ENCODE results near the gene SPAG7.
A peak's percentile ranks its signal among the peaks of the same experiment; 100 is the strongest.

Gene SPAG7

GRCh38 chr17:4987767-4988567 lies 20.4 kb upstream of the SPAG7 start:
- TF ChIP-seq, protein P1, sequence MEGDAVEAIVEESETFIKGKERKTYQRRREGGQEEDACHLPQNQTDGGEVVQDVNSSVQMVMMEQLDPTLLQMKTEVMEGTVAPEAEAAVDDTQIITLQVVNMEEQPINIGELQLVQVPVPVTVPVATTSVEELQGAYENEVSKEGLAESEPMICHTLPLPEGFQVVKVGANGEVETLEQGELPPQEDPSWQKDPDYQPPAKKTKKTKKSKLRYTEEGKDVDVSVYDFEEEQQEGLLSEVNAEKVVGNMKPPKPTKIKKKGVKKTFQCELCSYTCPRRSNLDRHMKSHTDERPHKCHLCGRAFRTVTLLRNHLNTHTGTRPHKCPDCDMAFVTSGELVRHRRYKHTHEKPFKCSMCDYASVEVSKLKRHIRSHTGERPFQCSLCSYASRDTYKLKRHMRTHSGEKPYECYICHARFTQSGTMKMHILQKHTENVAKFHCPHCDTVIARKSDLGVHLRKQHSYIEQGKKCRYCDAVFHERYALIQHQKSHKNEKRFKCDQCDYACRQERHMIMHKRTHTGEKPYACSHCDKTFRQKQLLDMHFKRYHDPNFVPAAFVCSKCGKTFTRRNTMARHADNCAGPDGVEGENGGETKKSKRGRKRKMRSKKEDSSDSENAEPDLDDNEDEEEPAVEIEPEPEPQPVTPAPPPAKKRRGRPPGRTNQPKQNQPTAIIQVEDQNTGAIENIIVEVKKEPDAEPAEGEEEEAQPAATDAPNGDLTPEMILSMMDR (IDR thresholded peaks at IDR 0.05; ENCODE audit: insufficient read depth, low read depth, low read length, missing control alignments), result no peak
- no peak for DNase-seq (ENCODE audit: low read depth)
- peak overlapping the region; percentile 73 for H3K4me3 ChIP-seq (ENCODE audit: low read length)

DNA sequence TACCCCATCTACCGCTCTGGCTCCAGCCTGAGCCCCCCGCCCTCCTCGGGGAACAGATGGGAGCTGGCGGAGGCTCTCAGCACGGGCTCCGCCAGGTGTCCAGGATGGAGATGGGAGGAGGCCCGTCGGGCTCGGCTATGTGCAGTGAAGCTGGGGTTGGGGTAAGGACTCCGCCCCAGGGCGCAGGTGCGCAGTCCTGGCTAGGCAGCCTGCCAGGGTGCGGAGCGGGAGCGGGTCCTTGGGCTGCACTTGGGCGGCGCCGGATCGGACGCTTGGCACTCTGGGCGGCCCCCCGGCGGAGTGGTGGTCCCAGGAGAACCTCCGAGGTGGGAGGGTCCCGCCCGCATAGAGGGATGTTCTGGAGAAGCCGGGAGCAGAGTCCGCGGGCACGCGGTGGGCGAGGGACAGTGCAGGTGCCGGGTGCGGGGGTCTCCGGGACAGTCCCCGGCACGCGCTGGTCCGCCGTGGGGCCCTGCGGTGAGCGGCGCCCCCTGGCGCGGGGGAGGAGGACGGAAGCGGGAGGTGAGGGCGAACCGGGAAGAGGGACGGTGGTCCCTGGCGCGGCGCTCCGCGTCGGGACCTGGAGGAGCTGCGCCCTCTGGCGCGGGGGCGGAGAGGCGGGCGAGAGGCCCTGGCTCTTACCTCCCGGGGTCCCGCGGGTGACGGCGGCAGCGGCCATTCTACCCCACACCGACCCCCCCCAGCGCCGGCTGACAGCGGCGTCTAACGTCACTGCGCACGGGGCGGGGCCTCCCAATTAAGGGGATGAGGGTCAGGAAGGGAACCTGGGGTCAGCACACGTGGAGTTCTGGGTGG lies 19.5 kb upstream of the SPAG7 start, which contains the start of gene CAMTA2:
Gene CAMTA2 (minus strand): TSS at position 725 of the 816 bp plus-strand sequence. CDS start 1,453 bp downstream, outside the sequence.
- peak; percentile 64 for DNase-seq (ENCODE audit: low read depth)
- TF ChIP-seq, protein P1 (IDR thresholded peaks at IDR 0.05; ENCODE audit: insufficient read depth, low read depth, low read length, missing control alignments), result peak; percentile 28
- peak within 1 kb of the TSS; percentile 73 for H3K4me3 ChIP-seq (ENCODE audit: low read length)

DNA sequence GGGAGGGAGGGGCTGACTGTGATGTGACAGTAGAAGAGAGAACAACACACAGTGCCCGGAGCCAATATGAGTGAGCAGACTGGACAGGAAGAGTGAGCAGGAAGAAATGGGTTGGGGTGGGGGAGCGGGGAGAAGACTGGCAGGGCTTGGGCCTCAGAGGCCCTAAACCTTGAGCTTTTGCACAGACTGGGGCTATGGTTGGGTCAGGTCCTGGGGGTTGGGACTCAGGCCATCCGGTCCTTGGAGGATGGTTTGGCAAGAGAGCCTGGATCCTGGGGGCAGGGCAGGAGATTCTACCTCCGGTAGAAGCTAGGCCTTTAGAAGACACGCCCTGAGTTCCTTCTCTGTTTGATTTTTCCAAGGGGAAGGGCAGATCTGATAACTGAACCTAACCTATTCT lies 18.8 kb upstream of the SPAG7 start:
- H3K4me3 ChIP-seq (ENCODE audit: low read length), result peak overlapping the region; percentile 73
- peak; percentile 67 for DNase-seq (ENCODE audit: low read depth)

DNA sequence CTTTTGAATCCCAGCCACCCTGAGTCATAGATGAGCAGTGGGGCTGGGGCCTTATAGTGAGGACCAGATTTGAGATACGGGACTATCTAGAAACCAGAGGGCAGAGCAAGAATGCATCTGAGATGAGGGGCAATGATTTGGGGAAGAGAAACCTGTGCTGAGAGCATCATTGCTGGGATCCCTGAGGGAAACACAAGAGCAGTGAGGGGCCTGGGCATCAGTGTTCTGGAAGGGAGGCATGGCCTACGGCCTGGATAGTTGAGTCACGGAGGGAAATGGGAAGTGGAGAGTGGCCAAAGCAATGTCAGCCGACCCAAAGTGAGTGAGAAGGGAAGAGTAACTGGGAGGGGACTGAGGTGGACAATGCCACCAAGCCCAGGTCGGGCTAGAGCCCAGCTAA lies 14.7 kb upstream of the SPAG7 start:
- H3K4me3 ChIP-seq (ENCODE audit: low read length), result no peak overlapping the region
- TF ChIP-seq, protein P1 (IDR thresholded peaks at IDR 0.05; ENCODE audit: insufficient read depth, low read depth, low read length, missing control alignments), result no peak
- no peak for DNase-seq (ENCODE audit: low read depth)

More for the DNA sequence above, 18.8 kb upstream of the SPAG7 start:
- TF ChIP-seq, protein P1 (IDR thresholded peaks at IDR 0.05; ENCODE audit: insufficient read depth, low read depth, low read length, missing control alignments), result no peak

GRCh38 chr17:4980644-4981216 lies 13.1 kb upstream of the SPAG7 start:
- TF ChIP-seq, protein P1 (IDR thresholded peaks at IDR 0.05; ENCODE audit: insufficient read depth, low read depth, low read length, missing control alignments), result peak; percentile 73
- peak; percentile 57 for DNase-seq (ENCODE audit: low read depth)
- H3K4me3 ChIP-seq (ENCODE audit: low read length), result no peak overlapping the region

DNA sequence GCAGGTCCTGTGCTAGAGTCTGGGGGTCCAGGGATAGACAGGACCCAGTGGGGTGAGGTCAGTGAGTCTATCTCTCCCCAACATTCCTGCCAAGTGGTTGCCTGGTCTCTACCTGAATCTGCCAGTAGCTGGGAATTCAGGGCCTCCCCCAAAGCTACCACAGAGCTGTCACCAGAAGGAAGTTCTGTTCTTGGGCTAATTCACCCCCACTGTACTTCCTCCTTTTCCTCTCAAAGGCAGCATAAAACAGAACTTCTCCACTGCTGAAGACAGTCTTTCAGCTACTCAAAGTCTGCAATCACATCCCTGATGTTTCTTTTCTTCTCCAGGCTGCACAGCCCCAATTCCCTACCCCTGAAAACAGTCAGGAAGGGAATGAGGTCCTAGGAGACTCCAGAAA lies 11.1 kb upstream of the SPAG7 start:
- H3K4me3 ChIP-seq (ENCODE audit: low read length), result no peak overlapping the region
- DNase-seq (ENCODE audit: low read depth), result no peak
- TF ChIP-seq, protein P1 (IDR thresholded peaks at IDR 0.05; ENCODE audit: insufficient read depth, low read depth, low read length, missing control alignments), result no peak

All from epithelial cell of esophagus (primary cell).